HG02885 (cell line): ENCODE measurements around the gene THSD4.

Experiments
- ATAC-seq: cut with Tn5 transposase; IDR thresholded peaks from one replicate; pipeline ENCODE4 v1.9.1; 2021; ENCODE audit warnings: mild to moderate bottlenecking; ENCODE audit not compliant: unreplicated experiment, poor library complexity

THSD4 gene

DNA sequence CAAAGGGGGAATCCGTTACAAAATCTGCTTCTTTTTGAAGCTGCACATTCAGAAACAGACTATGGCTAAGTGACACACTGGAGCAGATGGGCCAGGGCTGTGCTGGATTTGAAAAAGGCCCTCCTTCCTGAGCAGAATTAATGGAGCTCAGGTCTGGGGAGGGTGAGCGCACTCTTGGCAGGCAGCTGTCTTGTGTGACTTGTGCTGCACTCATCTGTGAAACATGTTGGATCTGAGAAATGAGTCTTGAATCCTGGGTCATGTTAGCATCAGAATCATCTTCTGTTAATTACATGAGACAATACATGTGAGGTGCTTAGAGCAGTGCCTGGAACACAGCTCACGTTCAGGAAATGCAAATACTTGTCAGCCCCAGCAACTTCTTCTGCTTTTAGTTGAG, 219.6 kb downstream of the THSD4 start:
- ATAC-seq = no peak

DNA sequence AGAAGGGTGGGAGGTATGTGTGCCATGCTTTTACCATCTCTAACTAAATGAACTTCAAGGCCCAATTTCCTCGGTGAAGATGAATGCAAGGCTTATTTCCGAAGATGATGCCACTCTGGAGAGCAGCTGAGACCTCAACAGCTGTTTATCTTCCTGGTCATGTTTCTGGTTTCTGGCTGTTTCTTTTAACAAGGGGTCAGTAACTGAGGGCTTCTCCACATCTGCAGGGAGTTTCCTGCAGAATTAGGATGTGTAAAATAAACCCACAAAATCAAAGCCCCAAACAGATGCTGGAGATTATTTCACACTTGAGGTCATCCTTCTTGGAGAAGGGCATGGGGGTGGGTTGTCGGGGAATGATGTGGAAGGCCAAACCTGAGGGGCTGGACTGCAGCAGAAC, 220.3 kb downstream of the THSD4 start:
- no peak for ATAC-seq

DNA sequence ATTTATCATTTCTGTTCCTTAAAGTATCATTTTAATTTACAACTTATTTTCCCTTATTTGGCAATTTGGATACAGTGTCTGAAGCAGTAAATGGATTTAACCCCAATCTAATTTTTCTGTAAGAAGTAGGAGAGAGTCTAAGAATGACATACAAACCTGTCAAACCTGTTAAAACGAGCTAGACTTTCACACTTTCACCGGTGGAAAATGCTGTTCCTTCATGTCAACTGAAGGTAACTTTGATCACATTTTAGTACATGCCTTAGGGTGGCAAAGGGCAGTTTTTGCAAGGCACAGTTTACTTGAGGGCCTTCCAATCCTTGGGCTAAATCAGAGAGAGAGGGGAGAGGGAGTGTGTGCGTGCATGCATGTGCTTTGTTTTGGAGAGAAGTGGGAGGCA, 221.4 kb downstream of the THSD4 start:
- ATAC-seq = no peak

DNA sequence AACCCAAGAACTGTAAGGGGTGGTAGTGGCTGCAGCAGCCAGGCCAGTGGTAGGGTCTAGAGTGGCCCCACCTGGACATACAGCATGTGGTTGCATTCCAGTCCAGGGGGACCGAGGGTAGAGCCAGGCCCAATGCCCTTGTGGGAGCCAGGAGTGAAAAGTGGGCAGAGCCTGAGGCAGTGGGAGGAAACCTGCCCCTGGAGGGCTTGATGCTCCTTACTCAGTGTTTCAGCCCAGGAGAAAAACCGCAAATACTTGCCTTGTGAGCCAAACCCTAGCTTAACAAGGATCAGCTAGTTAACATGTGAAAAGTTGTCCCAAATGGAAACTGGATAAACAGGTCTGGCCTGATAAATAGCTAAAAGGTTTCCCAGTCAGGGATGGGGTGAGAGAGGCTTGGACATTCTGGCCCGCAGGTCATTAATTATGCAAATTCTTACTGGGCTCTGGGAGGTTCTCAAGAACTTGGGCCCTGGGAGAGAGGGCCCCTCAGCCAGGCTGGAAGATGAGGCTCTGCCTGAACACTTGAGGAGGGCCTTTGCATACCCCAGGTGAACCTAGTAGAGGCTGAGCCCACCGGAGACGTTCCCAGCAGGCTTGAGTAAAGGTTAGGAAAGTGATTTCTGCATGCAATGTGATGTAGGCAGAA, 222.1 kb downstream of the THSD4 start:
- no peak for ATAC-seq

DNA sequence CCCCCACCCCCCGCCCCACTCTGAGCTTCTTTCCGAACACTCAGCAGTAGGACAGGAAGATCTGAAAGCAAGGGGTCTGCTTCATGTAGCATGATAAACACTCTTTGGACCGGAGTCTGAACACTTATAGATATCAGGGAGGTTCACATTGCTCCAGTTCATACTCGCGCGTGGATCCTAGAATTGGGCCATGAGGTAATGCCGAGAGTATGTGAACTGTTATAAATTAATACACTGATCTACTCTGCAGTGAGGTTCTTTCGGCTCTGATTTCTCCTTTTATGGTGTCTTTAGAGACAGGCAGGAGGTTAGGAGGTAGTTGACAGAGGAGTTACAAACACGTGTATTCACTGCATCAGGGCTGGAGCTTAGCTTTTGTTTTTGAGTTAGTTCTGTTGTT, 223.0 kb downstream of the THSD4 start:
- ATAC-seq = no peak

DNA sequence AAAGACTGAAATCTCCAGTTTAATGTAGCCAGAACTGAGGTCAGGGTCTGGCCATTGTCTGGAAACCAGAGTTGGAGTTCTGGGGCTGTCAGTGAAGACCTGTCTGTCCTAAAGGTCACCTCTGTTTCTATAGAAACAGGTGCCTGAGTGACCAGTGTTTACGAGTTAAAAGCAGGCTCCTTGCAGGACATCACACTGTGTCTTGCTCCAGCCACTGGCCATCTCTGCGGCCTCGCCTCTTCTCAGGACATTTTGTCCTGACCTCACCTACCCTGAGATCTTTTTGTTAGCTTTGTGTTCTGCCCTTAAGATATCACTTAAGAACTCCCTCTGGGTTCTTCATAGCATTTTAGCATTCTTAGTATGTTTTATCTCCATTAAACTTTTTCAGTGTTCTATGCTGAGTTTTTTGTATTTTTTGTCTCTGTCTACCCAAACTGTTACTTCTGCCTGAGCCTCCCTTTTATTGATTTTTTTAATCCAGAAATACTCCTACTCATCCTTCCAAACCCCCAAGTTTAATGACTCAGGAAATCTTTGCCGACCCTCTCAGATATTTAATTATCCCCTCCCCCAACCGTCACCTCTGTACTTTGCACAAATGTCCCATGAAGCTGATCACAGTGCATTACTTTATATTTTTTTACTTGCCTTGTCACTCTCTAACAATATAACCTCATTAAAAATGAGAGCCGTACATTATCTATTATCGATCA, 223.7 kb downstream of the THSD4 start:
- ATAC-seq = no peak

DNA sequence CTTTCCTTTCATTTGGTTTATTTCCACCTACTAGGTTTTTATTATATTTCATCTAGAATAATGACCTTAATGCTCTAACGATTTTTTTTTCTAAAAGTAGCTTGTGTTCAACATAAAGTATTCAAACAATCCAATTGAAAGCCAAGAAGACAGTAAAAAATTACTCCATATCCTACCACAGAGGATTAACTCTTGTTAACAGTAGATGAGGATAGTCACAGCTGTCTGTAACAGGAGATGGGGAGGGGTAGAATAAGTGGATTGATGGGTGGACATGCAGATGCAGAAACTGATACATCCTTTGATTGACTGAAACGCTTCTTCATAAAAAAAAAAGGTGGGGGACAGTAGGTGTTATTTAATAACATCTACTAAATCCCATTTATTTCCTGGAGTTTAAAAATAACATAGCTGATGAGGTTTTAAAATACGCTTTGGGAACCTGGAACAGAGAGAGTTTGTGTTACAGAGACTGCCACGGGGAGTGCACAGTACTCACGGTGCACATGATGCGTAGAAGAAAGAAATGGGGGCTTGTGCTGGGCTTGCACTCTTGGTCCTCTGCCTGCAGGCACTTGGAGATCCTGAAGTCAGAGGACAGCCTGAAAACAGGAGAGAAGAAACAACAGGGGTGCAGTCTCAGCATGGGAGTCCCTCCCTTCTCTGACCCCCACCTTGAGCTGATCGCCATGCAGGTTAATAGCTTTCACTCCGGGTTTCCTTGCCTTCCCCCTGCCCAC, 226.7 kb downstream of the THSD4 start:
- ATAC-seq = no peak

DNA sequence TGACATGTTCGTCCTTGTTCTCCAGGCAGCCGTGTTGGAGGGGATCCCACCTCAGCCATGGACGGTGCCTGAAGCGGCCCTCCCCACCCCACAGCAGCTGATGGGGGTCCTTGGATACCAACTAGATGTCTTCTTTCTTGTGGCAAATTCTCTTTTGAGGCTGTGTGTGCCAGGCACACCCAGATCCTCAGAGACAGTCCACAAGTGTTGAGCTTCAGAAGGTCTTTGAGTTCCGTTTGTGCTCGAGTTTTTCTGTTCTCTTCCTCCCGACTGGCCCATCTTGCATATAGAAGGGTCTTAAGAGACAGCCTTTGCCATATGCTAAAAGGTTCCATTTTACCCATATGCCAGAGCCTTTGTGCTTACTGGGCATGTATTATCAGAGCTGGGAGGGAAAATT, 227.4 kb downstream of the THSD4 start:
- no peak for ATAC-seq

DNA sequence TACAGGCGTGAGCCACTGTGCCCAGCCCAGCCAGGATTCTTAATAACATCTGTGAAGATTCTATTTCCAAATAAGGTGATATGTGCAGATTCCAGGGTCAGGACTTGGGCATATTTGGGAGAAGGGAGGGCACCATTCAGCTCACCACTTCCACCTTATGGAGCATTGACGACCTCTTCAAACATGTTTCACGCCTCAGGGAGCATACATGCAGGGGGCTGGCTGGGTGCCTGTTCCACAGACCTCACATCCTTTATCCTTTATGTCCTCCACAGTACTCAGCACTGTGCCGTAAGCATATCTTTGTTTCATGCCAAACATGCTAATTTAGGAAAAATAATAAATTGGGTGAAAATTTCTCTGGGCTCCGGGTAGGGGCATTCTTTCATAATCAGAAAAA, 229.0 kb downstream of the THSD4 start:
- ATAC-seq = no peak

DNA sequence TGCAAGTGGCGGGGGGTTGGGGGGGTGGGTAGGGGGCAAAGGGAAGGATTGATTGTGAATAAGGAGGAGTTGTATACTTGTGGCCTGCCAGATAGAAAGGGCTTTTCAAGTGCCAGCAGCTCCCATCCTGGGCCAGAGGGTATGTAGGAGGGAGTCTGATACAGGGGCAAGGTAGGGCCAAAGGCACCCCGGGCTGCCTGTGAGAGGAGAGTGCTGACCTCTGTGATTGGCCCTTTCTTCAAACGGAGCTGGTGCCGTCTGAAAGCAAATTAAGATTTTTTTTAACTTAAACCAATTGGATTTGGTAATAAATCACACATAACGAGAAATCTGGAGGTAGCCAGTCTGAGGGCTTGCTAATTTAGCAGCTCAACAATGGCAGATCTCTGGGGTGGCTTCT, 229.9 kb downstream of the THSD4 start:
- ATAC-seq = no peak

DNA sequence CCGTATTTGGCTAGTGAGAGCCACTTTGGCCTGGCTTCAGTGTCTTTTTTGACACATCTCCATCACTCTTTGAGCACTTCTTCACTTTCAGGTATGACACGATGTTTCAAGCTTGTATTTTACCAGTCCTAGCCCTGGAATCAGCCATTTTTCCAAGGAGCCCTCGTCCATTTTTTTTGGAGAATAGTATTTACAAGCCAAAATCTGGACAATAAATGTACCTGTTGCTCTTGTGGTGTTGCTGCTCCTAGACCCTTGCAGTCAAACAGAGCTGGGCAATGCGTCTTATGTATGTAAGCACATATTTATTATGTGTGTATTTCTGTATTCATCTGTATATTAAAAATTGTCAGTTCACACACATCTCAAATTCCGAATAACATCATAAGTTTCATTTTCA, 231.2 kb downstream of the THSD4 start:
- no peak for ATAC-seq

DNA sequence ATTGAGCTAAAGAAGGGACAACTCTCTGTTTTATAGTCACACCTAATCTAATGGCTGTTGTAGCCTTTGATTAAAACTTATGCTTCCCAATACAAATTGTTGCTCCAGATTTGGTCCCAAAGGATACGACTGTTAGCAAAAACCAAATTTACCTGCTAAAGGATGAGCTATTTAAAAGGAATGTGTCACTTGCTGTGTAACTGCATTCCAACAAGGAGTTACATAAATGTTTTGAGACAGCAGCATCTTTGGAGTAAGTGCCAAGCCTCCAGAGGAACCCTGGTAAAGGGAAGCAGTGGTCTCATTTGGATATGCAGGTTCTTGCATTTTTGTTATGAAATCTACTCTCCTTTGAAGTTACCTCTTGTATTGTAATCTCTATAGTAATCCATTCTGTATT, 233.3 kb downstream of the THSD4 start:
- ATAC-seq = no peak

DNA sequence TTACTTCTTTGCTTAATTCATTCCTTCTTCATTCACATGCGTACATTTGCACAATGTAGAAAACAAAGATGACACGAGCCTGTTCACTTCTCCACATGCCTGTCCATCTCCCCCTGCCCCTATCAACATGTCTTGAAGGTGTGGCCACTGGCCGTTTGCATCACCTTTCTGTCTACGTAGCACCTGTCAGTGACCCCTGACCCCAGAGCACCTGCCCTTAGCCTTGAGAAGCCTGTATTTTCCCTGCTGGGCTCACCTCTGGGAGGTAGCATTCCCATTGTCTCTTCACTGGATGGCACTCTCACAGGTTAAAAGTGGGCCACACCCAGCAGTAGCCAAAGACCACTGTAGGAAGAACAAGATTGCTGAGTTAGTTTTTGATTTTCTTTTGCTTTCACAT, 234.1 kb downstream of the THSD4 start:
- no peak for ATAC-seq

DNA sequence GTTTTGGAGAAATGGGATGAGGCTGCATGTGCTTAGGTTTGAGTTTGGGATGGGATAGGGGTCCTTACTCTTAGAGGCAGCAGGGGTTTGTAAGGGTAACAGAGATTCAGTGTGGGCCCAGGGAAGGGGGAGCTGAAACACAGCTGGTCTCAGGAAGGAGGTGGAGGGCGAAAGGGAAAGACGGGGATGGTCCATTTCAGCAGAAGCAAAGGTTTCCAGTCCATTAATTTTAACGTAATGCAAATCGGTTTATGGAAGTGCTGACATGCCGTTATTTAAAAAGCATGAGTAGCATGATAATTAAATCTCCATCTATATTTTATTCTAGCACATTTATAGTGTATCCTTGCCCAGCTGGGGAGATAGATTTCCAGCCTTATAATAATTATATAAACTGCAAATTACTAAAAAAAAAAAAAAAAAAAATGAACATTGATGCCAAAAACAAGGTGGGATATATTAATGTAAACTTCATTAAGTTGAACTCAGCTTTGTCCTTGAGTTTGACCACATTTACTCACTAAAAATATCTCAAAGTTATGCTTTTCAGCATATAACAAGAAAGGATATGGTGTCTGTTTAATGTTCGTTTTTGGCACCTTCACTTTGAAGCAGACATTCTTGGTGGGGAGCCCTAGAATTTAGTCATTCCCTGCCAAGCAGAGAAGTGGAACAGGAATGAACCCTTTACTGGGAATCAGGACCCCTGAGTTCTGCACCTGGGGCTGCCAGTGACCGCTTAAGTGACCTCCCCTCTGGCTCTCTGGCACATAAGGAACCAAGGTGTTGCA, 234.7 kb downstream of the THSD4 start:
- ATAC-seq = no peak

DNA sequence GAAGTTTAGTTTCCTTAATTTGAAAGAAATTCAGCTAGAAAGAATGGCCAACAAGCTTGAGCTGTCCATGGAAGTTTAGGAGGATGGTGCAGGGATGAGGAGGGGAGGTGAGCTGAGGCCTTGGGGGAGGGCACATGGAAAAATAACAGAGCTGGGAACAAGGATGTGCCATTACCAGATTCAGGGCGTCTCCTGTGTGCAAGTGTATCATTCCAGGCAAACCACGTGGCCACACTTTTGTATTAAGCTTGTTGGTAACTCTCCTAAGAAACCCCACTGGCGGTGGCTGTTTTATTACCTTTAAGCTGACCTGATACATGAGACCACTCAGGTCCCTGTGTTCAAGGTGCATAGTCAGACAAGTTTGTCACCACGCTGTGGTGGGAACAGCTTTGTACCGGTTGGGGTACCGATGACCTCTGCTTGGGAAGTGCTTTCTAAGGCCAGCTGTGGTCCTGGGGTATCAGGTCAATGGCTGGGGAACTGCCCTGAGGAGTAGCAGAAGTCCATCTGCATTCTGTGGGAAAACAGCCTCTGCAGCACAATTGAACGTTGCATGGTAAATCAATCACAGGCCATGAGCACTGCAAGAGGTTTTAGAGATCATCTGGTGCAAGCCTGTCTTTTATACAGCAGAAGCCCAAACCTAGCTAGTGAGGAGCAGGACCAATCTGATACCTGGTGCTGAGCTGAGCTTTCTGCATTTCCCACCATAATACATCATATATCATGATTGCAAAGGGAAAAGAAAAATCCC, 235.5 kb downstream of the THSD4 start:
- no peak for ATAC-seq

DNA sequence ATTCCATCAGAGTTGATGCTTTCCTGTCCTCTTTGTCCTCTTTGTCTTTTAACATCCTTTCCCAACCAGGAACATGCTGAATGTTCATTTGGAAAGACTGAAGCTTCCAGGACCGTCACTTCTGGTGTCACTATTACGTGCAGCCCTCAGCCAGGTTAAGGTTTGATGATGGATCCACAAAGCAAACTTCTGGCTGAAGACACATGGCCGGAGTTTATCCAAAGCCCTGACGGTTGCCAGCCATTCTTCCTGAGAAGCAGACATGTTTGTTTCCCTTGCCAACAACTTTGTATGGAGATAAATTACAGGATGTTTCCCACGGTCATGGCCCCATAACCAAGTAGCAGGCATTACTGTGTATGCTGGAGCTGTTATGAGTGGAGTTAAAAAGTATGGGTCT, 236.9 kb downstream of the THSD4 start:
- no peak for ATAC-seq

DNA sequence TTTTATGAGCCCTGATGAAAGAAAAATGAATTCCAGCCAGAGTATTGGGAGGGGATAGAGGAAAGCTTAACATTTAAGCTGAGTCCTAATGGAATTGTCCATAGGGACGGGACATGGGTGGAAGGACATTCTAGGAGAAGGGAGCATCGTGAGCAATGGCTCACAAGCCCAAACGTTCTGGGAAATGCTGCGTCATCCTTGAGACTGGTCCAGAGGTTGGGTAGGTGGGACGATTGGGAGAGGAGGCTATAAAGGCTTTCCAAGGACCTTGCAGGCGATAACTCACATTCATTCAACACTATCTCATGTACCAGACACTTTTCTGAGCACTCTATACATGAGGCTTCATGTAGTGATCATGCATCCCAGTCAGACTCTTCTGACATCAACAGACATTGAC, 237.5 kb downstream of the THSD4 start:
- no peak for ATAC-seq

DNA sequence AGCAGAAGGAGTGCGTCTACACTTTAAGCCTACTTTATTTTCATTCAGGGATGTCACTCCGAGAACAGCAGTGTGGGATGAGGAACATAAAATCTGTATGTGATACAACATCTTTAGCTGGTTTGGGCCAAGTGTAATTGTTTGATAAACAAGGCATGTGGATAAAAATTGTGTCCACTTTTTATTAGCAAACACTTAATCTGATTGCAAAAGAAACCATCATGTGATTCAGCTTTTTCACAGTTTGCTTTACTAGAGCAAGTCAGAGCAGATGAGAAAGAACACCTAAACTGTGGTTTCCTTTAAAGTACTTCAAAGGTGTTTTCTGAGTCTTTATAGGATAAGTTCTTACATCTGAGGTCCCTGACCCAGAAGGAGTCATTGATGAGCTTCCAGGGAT, 237.9 kb downstream of the THSD4 start:
- no peak for ATAC-seq

DNA sequence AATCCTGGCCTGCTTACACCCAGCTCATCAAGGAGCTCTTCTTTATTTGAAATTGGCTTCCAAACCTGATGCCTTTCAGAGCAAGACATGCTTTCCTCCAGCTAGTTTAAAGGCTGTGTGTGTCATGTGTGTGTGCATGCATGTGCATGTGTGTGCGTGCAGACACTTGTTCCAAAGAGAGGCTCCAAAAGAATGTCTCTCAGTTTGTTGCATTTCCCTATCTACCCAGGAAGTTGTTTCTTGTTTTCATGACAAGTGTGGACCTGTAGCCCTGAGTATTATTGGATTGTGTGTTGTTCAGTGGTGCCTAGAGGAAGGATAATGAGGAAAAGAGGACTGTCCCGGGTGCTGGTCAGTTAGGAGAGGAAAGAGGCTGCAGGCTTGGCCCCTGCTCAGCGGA, 240.0 kb downstream of the THSD4 start:
- ATAC-seq = no peak

DNA sequence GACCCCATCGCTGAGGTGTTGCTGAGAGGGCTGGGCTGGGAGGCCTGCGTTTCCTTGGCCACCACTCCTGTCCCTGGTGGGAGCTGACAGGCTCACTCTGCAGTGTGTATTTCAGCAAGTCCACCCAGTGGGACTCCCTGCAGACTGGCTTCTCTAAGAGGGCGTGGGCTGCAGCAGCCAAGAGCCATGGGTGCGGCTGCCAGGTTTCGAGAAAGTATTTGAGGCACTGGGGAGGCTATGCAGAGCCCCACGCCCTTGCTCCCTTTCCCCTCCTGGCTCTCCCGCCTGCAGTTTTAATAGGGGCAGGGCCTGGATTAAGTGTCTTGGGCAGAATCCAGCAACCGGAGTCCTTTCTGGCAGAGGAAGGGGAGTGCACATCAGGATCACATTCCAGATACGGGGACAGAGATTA, 242.1 kb downstream of the THSD4 start:
- no peak for ATAC-seq
